G401.6 (cell line): ENCODE results near the gene INO80C.
"Not testable (repeated sequence)": the region's sequence is repeated elsewhere in the genome, so short reads cannot be mapped to it uniquely, and the experiment has no call there.

ENCODE experiments used
- FAIRE-seq: peaks from 2 replicates; lab custom pipeline; 2012; peaks lifted over from hg19 to GRCh38; lab: Jason Lieb, UNC

INO80C gene

GRCh38 chr18:35489281-35489680, 8.5 kb downstream of the INO80C start:
- FAIRE-seq: not testable (repeated sequence)

GRCh38 chr18:35488396-35488795, 9.4 kb downstream of the INO80C start:
- not testable (repeated sequence) for FAIRE-seq

GRCh38 chr18:35487525-35487924, 10.2 kb downstream of the INO80C start:
- not testable (repeated sequence) for FAIRE-seq

GRCh38 chr18:35485852-35486251, 11.9 kb downstream of the INO80C start:
- no peak for FAIRE-seq

GRCh38 chr18:35484034-35484433, 13.7 kb downstream of the INO80C start:
- no peak for FAIRE-seq

GRCh38 chr18:35481960-35482366, 15.8 kb downstream of the INO80C start:
- FAIRE-seq: no peak

- FAIRE-seq: no peak
Observed at GRCh38 chr18:35479911-35480586, 17.7 kb downstream of the INO80C start.

- FAIRE-seq: no peak
Observed at GRCh38 chr18:35478520-35479435, 19.0 kb downstream of the INO80C start.

GRCh38 chr18:35477974-35478373, 19.8 kb downstream of the INO80C start:
- FAIRE-seq: no peak

- no peak for FAIRE-seq
Observed at GRCh38 chr18:35477497-35477896, 20.3 kb downstream of the INO80C start.

GRCh38 chr18:35474884-35475283, 22.9 kb downstream of the INO80C start:
- no peak for FAIRE-seq

- FAIRE-seq: no peak
Observed at GRCh38 chr18:35473562-35473961, 24.2 kb downstream of the INO80C start.

GRCh38 chr18:35470435-35470834, 27.3 kb downstream of the INO80C start:
- FAIRE-seq: no peak

- FAIRE-seq: no peak
Observed at GRCh38 chr18:35469725-35470124, 28.0 kb downstream of the INO80C start.

GRCh38 chr18:35468711-35469110, 29.0 kb downstream of the INO80C start:
- FAIRE-seq: no peak

GRCh38 chr18:35467624-35468016, 30.1 kb downstream of the INO80C start:
- no peak for FAIRE-seq

- FAIRE-seq: no peak
Observed at GRCh38 chr18:35466815-35467623, 30.7 kb downstream of the INO80C start.

GRCh38 chr18:35466334-35466733, 31.4 kb downstream of the INO80C start:
- FAIRE-seq: no peak

- no peak for FAIRE-seq
Observed at GRCh38 chr18:35465329-35465728, 32.4 kb downstream of the INO80C start.

- no peak for FAIRE-seq
Observed at GRCh38 chr18:35464831-35465279, 32.9 kb downstream of the INO80C start.

GRCh38 chr18:35463827-35464226, 33.9 kb downstream of the INO80C start:
- no peak for FAIRE-seq

- no peak for FAIRE-seq
Observed at GRCh38 chr18:35463050-35463449, 34.7 kb downstream of the INO80C start.
